GM18520 (cell line): ENCODE measurements around the gene UCK1.
"Not testable (repeated sequence)": the region's sequence is repeated elsewhere in the genome, so short reads cannot be mapped to it uniquely, and the experiment has no call there.

Experiments
- ATAC-seq: cut with Tn5 transposase; IDR thresholded peaks from one replicate; pipeline ENCODE4 v1.9.1; 2021; ENCODE audit not compliant: unreplicated experiment

The UCK1 gene

GRCh38 chr9:131554087-131554842, 23.2 kb upstream of the UCK1 start:
- no peak for ATAC-seq

DNA sequence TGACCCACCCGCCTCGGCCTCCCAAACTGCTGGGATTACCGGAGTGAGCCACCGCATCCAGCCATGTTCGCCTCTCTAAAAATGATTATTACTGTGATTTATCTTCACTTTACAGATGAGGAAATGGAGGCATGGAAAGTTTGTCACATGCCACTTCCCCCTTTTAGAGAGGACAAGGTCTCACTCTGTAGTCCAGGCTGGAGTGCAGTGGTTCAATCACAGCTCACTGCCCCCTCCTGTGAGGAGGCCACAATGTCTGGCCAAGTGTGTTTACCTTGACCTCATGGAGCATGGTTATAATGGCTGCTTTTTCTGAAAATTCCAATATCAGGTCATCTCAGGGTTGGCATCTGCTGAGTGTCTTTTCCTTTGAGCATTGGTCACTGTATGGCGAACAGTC, 21.0 kb upstream of the UCK1 start:
- ATAC-seq: no peak

DNA sequence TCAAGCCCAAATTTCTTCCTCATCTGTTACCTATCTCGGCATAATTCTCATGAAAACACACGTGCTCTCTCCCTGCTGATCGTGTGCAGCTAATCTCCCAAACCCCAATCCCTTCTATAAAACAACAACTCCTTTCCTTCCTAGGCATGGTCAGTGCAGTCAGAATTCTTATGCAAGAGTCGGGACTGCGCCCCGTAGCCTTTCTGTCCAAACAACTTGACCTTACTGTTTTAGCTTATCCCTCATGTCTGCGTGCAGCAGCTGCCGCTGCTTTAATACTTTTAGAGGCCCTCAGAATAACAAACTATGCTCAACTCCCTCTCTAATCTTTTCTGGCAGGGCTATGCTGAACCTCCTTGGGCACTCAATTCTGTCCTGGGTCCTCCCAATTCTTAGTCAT, 19.4 kb upstream of the UCK1 start:
- not testable (repeated sequence) for ATAC-seq

- not testable (repeated sequence) for ATAC-seq
Observed at GRCh38 chr9:131549186-131549585, 18.1 kb upstream of the UCK1 start.

DNA sequence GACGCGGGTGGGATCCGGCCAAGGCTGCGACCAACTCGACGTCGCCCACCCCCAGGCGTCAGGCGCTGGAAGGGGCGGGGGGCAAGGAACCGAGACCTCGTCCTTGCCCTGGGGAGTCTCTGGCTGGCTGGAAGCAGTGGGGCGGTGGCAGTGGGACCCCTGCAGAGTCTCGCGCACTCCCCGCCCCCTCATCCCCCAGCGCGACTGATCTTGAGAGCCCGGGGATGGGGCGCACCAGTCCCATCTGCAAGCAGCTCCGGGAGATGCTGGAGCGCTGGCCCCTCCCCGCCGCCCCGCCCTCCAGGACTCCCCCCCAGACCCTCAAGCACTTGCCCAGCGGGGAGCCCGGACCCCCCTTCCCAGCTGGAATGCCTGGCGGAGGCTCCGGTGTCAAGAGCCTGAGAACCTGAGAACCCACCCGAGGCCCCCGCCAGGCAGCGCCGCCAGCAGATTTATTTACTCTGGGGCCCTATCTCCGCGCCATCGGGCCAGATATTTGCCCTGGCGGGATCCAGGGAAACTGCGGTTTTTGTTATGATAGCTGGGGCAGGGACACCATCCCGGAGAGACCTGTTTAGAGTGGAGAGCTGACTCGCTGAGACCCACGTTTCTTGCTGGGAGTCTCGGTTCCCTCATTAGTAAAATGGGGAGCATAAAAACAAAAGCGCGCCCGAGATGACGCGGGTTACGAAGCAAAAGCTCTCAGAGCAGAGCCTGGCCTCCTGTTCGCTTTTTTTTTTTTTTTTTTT, 15.4 kb upstream of the UCK1 start:
- no peak for ATAC-seq

GRCh38 chr9:131545786-131546335, 14.8 kb upstream of the UCK1 start:
- ATAC-seq: no peak

- no peak for ATAC-seq
Observed at GRCh38 chr9:131545003-131545785, 14.1 kb upstream of the UCK1 start, which contains the start of gene PRRT1B. TSS of gene PRRT1B (plus strand) at chr9:131545523. CDS start at chr9:131545616, 93 bp downstream.

DNA sequence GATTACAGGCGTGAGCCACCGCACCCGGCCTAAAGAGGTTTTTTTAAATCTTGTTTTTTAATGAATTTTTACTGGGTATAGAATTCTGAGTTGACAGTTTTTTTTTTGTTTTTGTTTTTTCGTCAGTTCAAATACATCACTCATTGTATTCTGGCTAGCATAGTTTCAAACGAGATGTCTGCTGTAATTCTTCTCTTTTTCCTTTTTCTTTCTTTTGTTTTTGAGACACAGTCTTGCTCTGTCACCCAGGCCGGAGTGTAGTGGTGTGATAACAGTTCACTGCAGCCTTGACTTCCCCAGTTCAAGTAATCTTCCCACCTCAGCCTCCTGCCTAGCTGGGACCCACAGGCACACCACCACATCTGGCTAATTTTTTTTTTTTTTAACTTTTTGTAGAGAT, 12.1 kb upstream of the UCK1 start:
- no peak for ATAC-seq

- ATAC-seq: no peak
Observed at GRCh38 chr9:131539223-131539923, 8.3 kb upstream of the UCK1 start.

DNA sequence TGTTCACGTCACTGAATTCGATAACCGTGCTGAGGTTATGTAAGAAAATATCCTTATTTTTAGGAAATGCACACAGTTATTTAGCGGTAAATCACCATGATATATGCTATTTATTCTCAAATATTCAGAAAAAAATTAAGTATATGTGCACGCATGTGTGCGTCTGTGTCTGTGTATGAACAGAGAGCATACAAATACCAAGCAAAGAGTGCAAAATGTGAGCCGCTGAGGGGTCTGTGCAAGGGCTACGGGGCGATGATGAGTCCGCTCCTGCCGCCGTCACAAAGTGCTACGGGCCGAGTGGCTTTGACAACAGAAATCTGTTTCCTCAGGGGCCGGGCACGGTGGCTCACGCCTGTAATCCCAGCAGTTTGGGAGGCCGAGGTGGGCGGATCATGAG, 6.9 kb upstream of the UCK1 start:
- ATAC-seq: no peak

- no peak for ATAC-seq
Observed at GRCh38 chr9:131534721-131535237, 3.7 kb upstream of the UCK1 start.

DNA sequence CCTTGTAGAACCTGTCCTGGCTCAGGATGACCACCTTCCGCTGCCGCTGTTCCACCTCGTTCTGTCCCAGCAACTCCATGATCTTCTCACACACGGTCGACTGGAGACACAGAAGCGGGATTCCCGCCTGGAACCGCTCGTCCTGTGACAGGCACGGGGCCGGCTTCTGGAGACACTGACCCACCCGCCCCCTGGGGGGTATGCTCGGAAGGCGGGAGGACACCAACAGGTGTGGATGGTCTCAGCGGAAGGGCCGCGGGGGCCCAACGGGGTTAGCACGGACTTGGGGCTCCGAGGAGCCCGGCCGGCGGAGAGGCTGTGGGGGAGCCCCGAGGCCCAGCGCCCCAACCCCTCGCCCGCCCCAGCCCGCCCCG, 530 bp downstream of the UCK1 start:
- ATAC-seq: no peak

GRCh38 chr9:131529597-131530545, 1.2 kb downstream of the UCK1 start:
- ATAC-seq: no peak

GRCh38 chr9:131528886-131529505, 2.1 kb downstream of the UCK1 start:
- ATAC-seq: no peak

DNA sequence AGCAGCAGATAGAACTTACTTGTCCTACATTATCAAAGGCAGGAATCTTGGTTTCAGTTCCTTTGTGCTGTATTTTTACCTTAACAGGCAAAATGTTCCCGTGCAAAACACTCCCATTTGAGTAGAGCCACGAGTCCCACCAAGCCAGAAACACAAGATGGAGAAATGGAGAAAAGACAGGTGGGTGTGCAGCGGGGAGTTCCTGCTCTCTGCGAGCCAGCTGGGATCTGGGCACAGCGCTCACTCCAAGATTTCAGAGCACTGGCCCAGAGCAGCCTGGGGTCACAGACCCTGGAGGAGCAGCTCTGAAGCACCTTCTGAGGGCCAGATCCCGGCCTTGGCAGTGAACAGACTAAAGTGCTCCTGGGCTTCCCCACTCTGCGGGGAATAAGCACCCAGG, 2.9 kb downstream of the UCK1 start:
- no peak for ATAC-seq

DNA sequence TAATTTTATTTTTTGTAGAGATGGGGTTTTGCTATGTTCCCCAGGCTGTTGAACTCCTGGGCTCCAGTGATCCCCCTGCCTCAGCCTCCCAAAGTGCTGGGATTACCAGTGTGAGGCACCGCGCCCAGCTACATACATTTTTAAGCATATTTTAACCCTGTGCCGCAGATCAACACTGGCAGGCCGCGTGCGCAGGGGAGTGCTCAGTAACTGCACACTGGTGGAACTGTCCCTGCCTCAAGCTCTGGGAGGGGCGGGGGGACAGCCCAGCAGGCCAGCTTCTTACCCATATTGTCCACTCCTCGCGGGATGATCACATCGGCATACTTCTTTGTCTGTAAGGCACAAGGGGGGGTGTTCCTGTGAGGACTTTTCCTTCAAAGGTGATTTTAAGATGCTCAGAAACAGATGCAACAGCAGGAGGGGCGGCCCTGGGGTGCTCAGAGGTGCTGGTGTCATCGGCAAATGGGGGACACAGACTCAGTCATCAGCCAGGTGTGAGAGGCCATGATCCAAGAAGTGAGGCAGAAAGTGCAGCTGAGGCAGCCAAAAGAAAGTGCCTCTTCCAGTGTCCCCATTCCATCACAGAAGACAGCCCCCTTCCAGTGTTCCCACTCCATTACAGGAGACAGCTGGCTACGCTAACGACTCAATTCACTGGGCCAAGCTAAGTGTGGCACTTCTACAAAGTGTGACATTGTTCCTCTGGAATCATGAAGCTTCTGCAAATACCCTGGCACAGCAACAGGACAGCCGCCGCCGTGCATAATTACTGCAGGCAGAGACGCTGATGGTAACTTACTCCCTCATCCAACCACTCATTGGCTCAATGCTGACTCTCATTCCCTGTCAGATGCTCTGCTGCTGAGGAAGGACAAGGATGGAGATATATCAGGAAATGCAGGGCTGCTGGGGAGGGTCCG, 5.2 kb downstream of the UCK1 start:
- ATAC-seq: no peak

DNA sequence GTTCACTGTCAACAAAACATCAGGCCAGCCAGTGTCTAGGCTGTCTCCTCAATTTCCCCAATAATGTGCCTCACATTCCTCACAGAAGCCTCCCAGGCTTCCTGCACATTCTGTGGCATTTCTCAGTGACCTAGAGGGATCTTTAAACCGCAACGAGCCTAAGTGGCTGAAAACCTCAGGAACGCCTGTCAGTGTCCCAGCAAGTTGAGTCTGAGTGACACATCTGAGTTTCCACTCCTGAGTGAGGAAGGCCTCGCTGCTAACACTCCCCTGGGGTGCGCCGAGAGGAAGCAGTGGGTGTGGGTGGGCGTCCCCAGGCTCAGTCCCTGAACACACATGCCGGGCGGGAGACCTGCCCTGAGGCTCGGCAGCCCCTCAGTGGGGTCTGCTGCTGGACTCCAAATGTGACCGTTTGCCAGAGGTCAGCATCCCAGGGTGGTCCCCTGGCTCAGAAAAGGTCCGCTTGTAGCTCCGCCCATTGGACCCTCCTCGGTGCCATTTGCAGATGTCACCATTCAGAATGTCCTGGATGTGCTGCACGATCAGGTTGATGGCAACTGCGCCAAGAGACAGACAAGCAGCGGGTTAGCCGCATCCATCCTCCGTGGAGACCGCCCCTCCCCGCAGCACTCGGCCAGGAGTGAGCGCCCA, 6.3 kb downstream of the UCK1 start:
- ATAC-seq: no peak
